Left cardiac atrium (tissue), 4 donors: ENCODE results near the gene FRS2. TPM values are rescaled to one million over a fixed set of nuclear protein-coding genes. Genes with fewer than 3 reads are reported as not detected.

Experiments used
- ATAC-seq, 2 donors: fragments of 200-7000 bp; cut with Tn5 transposase; one replicate each; pipeline ENCODE4 v1.9.1; 2020; ENCODE audit warnings: mild to moderate bottlenecking in 2 of 2, moderate library complexity in 2 of 2
- DNase-seq: peaks from one replicate; pipeline ENCODE4 v3.0.0-alpha.2; 2020
- intact Hi-C, 2 donors: fragments of 100-400 bp; cut with DNase I; formaldehyde crosslinking; loops; one replicate each; pipeline versions ENCODE4 v1.14.1 to v1.15.1; 2022 to 2023
- total RNA-seq, 2 donors: library from RNA; stranded (reverse); fragmentation: NEBNext Ultra II Directional; extraction: Animal tissue kit (Norgen Biotek cat#: 25700); gene quantifications; one replicate each; pipeline ENCODE4 v1.2.1, GENCODE V29; 2021
- donor health status: DM: no; HTN: yes; CAD: no.
- donor health status: DM: no; HTN: yes; CAD: no; lungs with severe emphysema.
- donor health status: DM: yes; HTN: yes; CAD: no.
- donor health status: Dilated cardiomyopathy.

Gene FRS2
- total RNA-seq, 2 donors from 2014 or later: 21.3 to 30.7 TPM

DNA sequence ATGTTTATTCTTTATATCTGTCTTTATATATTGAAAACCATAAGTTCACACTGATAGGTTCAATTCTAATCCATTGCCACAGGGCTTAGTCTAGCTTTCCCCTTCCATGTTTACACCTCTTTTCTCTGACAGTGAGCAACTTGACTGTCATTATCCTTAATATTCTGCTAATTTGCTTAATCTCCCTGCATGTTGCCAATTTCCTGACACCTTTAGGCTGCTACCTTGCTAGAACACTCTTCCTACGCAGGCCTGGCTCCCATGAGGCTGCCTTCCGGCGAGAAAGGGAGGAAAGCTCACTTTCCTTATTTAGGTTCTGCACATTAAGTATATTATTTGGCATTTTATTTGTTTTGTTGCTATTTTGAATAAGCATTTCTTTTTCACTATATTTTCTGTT is 12.8 kb upstream of the FRS2 start:
- DNase-seq (no peak), ATAC-seq (no peak)
- intact Hi-C loops: no loop called here

DNA sequence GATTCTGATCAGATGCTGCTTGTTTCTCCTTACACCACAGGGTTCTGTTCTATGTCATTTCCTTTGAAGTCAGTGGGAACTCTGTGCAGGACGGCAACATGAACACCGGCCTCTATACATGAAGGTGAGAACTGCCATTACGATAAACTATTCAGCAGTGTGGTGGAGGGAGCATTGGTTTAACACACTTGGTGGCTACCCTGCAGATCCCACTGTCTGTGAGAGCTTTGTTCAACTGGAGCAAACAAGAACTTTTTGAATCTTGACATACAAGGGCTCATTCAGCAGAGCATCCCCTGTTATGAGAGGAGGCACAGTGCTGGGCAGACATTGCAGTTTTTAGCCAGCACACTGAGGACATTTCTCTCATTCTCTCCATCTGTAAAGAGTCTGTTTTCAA is 10.7 kb upstream of the FRS2 start:
- intact Hi-C loops: no loop called here
- DNase-seq: no peak

DNA sequence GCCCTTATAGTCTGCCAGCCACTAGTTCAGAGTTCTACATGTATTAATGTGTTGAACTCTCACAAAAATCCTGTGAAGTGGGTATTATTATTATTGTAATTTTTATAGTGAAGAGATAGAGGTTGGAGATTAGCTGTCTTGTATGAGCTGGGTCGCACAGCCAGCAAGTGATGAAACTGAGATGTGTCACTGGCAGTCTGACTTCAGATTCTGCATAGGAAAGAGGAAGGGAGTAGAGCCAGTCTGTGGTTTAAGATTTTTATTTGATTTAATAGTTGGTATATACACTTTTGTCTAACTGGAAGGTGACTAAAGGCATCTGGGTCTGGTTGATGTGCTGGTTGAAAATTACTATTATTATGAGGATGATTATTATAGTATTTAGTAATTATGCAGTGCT is 5.8 kb upstream of the FRS2 start:
- ATAC-seq: no peak
- intact Hi-C loops: no loop called here
- DNase-seq: no peak

More for the DNA sequence above, 10.7 kb upstream of the FRS2 start:
- ATAC-seq: no peak

DNA sequence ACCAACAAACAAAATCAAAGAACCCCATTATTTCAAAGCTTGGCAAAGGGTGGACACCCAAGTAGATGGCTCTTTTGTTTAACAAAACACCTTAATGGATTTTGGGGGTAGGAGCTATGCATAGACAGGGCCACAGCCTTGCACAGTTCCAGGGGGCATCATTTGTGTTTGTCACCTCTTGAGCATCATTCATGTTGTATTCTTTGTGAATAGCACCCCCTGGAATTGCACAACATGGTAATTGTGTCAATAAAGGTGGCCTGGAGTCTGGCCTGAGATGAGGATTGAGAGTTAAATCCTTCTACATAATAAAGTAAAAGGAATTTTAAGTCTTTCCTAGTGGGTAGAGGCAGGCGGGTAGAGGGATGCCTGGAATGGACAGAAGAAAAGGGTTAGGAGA is 3.3 kb upstream of the FRS2 start:
- ATAC-seq: no peak
- intact Hi-C loops: no loop called here
- DNase-seq: no peak

DNA sequence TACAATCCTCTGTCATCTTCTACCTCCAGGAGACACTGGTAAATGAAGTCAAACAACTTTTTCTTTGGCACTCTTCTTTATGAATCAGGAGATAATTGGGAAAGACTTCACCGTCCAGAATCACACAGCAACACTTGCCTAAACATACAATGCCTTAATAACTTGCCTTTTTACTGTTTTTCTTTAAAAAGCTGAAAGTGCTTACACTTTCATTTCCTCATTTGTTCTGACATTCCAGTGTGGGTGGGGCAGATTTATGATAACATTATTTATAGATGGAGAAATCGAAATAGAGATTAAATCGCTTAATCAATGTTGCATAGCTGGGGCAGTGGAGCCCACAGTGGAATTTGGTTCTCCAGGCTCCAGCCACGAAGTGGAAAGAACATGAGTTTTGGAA is 2.8 kb upstream of the FRS2 start:
- intact Hi-C loops: no loop called here
- ATAC-seq: no peak
- no peak for DNase-seq

DNA sequence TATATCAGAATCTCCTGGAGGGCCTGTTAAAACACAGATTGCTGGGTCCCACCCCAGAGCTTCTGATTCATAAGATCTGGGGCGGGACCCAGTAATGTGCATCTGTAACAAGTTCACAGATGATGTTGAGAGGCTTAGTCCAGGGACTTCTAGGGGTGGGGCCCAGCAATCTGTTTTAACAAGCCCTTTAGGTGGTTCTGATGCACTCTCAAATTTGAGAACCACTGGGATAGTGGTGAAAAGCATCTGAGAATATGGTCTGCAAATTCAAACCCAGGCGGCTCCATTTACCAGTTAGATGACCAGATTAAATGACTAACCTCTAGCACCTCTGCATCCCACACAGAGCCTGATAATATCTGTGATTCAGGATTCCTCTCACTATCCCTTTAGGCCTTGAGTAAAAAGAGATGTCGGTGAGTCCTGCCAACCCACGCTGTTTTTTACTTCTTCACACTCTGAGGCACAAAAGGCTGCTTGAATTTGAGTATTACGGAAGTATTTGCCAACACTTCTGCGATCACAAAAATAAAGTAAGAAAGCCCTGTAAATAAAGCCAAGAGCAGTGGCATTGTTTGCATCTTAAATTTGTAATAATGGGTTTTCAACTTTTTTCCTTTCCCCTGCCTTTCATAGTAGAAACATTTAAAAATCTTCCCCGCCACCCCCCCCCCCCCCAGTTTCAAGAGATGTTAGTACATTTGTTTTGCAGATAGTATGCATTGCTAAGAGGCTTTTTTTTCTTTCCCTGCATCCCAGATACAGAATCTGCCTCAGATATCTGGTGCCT is 1.8 kb upstream of the FRS2 start:
- intact Hi-C loops: no loop called here
- no peak for ATAC-seq
- no peak for DNase-seq

DNA sequence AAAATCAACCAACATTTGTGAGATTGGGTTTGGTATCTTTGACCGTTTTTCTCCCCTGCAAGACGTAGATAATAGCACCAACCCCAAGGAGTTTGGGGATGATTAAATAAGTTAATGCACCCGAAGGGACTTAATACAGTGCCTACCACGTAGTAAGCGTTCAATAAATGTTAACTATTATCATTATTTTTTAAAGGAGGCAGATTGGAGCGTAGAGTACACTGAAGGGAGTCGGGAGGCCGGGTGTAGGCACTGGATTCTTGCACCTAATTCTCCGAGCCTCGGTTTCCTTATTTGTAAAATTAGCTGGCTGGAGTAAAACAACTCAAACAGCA is 367 bp upstream of the FRS2 start:
- intact Hi-C loops: loop anchor here in 1 of 2 donors (2.0 to 5.0 kb wide), 2 partner anchors 38 to 101 kb away; no protein-coding TSS in a partner anchor
- ATAC-seq (peak; percentile 2 to 5), DNase-seq (no peak)

DNA sequence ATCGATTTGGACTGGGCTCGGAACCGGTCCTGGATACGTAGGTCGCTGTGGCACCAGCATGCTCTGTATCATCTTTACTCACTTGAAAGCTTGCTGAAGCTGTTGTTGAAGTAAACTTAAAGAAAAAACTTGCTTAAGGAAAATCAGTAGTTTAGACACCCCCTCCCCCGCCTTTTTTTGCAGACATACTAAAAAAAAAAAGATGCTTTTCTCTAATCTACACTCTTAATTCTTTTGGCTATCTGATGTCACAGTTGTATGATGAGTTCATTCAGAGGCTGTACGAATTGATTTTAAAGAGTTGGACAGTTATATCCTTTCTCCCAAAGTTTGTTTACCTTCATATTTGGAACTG is 865 bp downstream of the FRS2 start:
- ATAC-seq (no peak), DNase-seq (no peak)
- intact Hi-C loops: loop anchor here in 1 of 2 donors (2.0 to 5.0 kb wide), 2 partner anchors 39 to 100 kb away; no protein-coding TSS in a partner anchor

DNA sequence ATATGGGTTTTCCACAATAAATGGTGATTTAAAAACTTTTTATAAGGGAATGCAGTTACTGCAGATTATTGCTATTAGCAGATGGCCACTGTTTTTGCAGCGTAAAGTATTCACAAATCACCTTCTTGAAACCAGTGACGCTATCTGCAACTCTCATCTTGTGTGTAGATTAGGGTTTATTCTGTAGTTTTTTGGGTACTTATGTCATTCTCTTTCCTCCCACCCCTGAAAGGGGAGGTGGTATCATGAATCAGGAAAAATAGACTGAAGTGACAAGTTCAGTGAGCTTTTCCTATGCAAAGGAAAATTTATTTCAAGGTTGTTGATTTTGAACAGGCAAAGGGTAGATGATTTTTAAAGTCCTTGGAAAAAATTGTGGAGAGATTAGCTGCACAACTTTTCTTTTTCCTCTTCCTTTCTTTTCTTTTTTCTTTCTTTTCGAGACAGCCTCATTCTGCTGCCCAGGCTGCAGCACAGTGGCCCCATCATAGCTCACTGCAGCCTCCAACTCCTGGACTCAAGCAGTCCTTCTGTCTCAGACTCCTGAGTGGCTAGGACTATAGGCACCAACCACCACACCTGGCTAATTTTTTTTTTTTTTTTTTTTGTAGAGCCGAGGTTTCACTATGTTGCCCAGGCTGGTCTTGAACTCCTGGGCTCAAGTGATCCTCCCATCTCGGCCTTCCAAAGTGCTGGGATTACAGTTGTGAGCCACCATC is 1.6 kb downstream of the FRS2 start:
- ATAC-seq: no peak
- no peak for DNase-seq
- intact Hi-C loops: loop anchor here in 1 of 2 donors (2.0 to 5.0 kb wide), 2 partner anchors 40 to 99 kb away; no protein-coding TSS in a partner anchor

DNA sequence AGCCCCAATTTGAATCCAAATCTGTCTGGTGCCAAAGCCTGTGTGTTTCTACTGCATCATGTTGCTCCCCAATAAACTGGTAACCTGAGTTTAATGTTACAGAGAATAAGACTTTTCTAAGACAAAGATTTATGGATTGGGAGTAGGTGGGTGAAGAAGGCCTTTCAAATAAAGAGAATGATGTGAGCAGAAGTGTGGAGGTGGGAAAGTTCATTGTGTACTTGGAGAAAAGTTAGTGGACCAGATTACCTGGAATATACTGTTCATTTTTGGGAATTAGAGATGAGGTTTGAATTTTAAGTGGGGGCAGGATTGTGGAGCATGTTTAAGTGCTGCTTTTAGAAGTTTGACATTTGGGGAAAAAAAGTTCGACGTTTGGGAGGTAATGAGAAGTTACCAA is 3.1 kb downstream of the FRS2 start:
- intact Hi-C loops: loop anchor here in 1 of 2 donors (5.0 kb wide), 1 partner anchor 41 kb away; no protein-coding TSS in a partner anchor
- ATAC-seq (no peak), DNase-seq (no peak)

DNA sequence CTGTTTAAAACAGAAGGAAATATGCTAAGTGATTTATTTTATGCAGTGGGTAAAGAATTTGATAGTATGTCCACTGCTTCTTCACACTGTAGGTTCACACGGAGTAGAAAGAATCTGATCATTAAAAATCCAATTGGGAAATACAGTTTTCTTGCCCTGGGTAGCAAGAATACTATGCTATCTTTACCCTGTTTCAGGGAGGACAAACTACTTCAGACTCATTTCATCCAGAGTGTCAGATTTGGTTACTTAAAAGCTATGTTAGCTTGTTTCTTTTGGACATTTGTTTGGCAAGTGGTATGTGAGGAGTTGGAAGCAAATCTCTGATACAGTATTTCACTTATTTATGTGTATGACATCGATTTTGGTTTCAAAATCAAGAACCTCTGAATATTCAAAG is 4.3 kb downstream of the FRS2 start:
- DNase-seq: no peak
- intact Hi-C loops: loop anchor here in 1 of 2 donors (5.0 kb wide), 1 partner anchor 42 kb away; no protein-coding TSS in a partner anchor
- no peak for ATAC-seq

DNA sequence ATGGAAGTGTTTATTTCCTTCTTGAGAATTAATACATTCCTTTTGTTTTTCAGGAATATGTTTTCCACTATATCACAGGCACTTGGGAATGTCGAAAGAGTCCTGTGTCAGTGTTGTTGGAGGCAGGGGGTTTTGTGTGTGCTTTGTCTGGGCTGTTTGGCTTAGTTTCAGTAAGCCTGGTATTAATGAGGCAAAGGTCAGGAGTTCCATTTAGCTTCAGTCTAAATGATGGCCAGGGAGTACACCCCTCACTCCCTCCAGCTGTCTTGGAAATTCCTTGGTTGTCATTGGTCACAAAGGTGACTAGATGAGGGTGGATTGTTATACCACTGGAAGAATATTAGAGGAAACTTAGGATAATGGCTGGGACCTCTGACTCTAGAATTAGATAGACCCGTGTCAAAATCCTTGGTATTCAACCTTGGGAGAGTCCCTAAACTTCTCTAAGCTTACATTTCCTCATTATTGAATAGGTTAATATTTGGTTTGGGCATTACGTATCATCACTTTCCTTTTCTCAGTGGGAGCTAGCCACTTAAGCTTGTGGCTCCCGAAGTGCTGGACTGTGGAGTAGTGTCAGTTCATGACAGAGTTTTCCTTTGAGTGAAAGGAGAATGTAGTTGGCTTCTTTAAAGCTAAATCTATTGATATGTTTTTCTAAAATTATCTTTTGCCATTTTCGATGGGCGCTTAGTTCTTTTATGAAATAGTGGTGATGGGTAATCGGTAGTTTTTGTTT is 5.2 kb downstream of the FRS2 start:
- ATAC-seq: peak; percentile 9 to 47
- intact Hi-C loops: no loop called here
- DNase-seq: no peak

DNA sequence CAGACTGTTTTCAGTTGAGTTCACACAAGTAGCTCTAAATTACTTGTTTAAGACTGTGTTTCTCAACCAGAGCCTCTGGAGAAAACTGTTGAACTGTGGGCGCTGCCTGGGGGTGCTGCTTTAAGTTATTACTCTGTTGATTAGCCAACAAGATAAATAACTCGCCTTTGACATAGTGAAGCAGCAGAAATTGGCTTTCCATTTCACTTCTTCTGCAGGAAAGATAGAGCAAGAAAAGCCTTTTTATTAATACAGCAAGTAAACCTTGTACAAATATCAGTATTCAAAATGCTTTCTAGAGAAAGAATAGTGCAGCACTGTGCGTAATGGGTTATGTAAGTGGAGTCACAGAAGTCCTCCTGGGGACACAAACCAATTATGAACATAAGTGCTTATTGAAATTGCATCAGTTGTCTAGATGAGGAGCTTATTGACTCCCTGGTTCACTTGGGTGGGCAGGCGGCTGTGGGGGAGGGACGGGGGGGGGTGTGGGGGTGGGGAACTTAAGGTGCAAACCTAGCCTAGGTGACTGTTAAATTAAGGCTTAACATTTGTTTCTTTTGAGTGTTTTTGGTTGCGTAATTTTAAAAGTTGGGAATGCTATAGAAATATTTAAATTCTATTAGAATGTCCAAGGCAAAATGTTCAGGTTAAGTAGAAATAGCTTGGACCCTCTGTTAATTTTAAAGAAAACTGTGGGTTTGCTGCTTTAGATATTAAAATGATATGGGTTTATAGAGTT is 6.3 kb downstream of the FRS2 start:
- ATAC-seq (peak; percentile 44 to 64), DNase-seq (no peak)
- intact Hi-C loops: no loop called here

DNA sequence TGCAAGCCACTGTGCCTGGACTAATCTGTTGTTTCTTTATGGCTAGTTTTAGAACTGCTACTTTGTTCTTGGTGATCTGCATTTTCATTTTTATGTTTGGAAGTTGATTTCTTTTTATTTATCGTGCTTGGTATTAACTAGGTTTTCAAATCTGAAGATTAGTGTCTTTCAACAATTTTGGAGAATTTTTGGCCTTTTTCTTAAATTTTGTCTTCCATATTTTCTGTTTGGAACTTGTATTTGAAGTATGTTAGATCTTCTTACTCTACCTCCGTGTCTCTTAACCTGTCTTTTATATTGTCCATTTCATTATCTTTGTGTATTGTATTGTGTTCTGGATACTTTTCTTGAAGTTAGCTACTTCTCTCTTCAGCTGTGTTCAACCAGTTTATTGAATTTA is 9.5 kb downstream of the FRS2 start:
- ATAC-seq: no peak
- intact Hi-C loops: no loop called here
- no peak for DNase-seq

DNA sequence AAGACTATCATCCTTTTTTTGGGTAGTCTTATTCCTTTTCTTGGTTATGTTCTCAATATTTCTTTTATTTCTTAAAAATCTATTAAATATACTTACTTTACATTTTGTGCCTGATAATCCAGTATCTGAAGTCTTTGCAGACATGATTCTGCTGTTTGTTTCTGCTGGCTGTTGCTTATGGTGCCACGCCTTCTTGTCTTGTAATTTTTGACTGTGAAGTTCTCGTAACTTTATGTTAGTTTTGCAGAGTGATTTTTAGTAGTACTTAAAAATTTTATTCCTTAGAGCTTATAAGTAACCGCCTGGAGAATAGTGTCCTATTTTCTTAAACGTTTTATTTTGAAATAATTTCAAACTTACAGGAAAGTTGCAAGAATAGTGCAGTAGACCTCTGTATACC is 10.5 kb downstream of the FRS2 start:
- ATAC-seq (no peak), DNase-seq (no peak)
- intact Hi-C loops: no loop called here

DNA sequence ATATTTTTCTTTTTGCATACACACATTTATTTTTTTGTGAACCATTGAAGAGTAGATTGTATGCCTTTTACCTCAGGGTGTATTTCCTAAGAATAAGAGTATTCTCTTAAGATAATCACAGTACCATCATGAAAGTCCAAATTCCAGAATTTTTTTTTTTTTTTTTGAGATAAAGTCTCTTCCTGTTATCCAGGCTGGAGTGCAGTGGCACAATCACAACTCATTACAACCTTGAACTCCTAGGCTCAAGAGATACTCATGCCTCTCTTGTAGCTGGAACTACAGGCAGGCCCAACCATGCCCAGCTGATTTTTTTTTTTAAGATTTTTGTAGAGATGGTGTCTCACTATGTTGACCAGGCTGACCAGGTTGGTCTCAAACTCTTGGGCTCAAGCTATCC is 10.9 kb downstream of the FRS2 start:
- DNase-seq: no peak
- intact Hi-C loops: no loop called here
- no peak for ATAC-seq

DNA sequence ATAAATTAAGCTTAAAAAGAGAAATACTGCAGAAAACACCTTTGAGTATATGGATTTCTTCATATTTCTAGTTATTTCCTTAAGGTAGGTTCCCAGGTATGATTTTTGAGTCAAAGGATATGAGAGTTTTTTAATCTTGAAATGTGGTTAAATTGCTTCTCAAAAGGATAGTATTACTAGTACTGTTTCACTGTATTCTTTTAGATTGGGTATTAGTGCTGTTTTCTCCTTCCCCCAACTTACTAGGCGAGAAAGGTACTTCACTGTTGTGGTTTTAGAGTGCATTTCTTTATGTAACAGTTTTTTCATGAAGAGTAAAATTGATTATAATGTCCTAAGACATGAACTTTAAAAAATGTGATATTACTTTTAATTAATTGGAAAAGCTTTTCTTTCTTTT is 13.5 kb downstream of the FRS2 start:
- intact Hi-C loops: no loop called here
- ATAC-seq (no peak), DNase-seq (no peak)

DNA sequence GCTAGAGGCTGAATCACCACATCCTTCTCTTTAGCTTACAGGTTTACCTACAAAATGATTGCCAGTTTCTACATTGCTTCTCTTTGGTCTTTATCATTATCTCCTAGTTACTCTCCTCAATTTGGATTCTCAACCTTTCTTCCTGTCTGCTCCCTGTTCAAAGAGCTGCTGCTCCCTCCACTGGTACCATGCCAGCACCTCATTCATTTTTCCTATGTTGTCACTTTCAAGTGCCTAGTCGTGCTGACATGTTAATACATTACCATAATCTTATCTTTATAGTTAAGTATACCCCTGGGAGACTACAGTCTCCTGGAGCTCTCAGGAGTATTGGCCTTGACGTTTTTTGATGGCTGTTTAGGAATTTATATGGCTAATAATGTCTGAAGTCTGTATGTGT is 14.2 kb downstream of the FRS2 start:
- ATAC-seq: peak in 1 of 2 donors; percentile 44
- no peak for DNase-seq
- intact Hi-C loops: no loop called here

DNA sequence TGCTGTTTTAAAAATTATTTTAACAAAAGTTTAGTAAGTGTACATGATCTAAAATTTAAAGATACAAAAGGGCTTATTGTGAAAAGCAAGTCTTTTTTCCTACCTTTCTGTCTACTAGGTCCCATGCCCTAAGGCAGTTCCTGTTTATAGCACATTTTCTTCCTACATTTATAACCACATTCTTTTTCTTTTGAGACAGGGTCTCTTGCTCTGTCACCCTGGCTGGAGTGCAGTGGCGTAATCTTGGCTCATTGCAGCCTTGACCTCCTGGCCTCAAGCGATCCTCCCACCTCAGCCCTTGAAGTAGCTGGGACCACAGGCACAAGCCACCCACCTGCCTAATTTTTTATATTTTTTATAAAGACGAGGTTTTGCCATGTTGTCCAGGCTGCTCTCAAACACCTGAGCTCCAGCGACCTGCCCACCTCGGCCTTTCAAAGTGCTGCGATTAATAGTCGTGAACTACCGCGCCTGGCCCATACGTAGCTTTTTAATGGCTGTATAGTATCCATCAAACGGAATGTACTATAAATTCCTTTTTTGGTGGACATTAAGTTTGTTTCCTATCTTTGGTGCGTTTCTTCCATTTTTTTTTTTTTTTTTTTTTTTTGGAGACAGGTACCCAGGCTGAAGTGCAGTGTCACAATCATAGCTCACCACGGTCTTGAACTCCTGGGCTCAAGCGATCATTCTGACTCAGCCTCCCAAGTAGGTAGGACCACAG is 20.9 kb downstream of the FRS2 start:
- no peak for ATAC-seq
- no peak for DNase-seq
- intact Hi-C loops: no loop called here
